Endothelial cell of umbilical vein (primary cell): Measurements from ENCODE around the gene TLNRD1. TPM values are rescaled to one million over a fixed set of nuclear protein-coding genes. Genes with fewer than 3 reads are reported as not detected.

Experiments used
- BruUV-seq: library from RNA; stranded (reverse); fragments of 400-500 nt; replicated peaks from 2 replicates; lab custom pipeline; 2021; lab: Mats Ljungman, UMichigan
- CTCF ChIA-PET: fragments of 300-600, 350-600 bp; sonication (Branson Sonifier 250); formaldehyde crosslinking; loops from one replicate; lab custom pipeline; 2021; ENCODE audit warnings: antibody characterized with exemption, inconsistent platforms; lab: Charles Lee
- POLR2A ChIA-PET: fragments of 300-600, 350-600 bp; sonication (Branson Sonifier 250); formaldehyde crosslinking; loops from one replicate; lab custom pipeline; 2021; ENCODE audit warnings: antibody characterized with exemption, inconsistent platforms; lab: Charles Lee
- DNase-seq: peaks from one replicate; pipeline ENCODE4 v3.0.0-alpha.2; 2011; ENCODE audit warnings: low read depth, low spot score
- FAIRE-seq: peaks from 2 replicates; lab custom pipeline; 2011; peaks lifted over from hg19 to GRCh38; lab: Jason Lieb, UNC
- H2AFZ ChIP-seq: 2 replicates; pipeline ENCODE4 v1.6.0; 2012; ENCODE audit warnings: low read depth, low read length, control low read depth, inconsistent platforms
- H3K27ac ChIP-seq: 2 replicates; pipeline ENCODE4 v1.5.1; 2011; ENCODE audit warnings: low read depth, mild to moderate bottlenecking, control low read depth, low read length, moderate library complexity; ENCODE audit not compliant: insufficient read depth
- H3K27me3 ChIP-seq, 2 experiments: 2 replicates each; pipeline versions ENCODE4 v1.6.0 to v1.6.1; 2011; ENCODE audit warnings: low read length in 2 of 2, mixed read lengths in 1 of 2; ENCODE audit not compliant: control insufficient read depth in 2 of 2, insufficient read depth in 2 of 2
- H3K36me3 ChIP-seq, 2 experiments: 2 replicates in 1 of 2; 3 replicates in 1 of 2; pipeline ENCODE4 v1.5.1; 2011; ENCODE audit warnings: low read length in 2 of 2, mild to moderate bottlenecking in 1 of 2, moderate library complexity in 1 of 2; ENCODE audit not compliant: control insufficient read depth in 2 of 2, insufficient read depth in 2 of 2; ENCODE audit errors: extremely low read depth in 1 of 2
- H3K4me1 ChIP-seq: 3 replicates; pipeline ENCODE4 v1.5.1; 2011; ENCODE audit warnings: mild to moderate bottlenecking, low read length; ENCODE audit not compliant: control insufficient read depth, insufficient read depth; ENCODE audit errors: extremely low read depth
- H3K4me2 ChIP-seq: 2 replicates; pipeline ENCODE4 v1.6.1; 2011; ENCODE audit warnings: low read length, control low read depth, mixed read lengths; ENCODE audit not compliant: insufficient read depth
- H3K4me3 ChIP-seq, 3 experiments: fragments of 200-600 bp in 1 of 3; sonication (generic), shearing (Covaris generic) in 1 of 3; replicated peaks in 1 of 3; 2 replicates each; pipeline ENCODE4 v1.5.1; 2011 to 2016; ENCODE audit warnings: control low read depth in 3 of 3, low read length in 3 of 3, mild to moderate bottlenecking in 2 of 3, inconsistent platforms in 1 of 3, low read depth in 1 of 3, moderate library complexity in 1 of 3; ENCODE audit not compliant: insufficient read depth in 1 of 3
- H3K79me2 ChIP-seq: 2 replicates; pipeline ENCODE4 v1.6.0; 2012; ENCODE audit warnings: low read length, inconsistent platforms; ENCODE audit not compliant: control insufficient read depth, insufficient read depth
- H3K9ac ChIP-seq: replicated peaks from 2 replicates; pipeline ENCODE3; 2011; ENCODE audit warnings: low read length, control low read depth; ENCODE audit not compliant: insufficient read depth; ENCODE audit errors: extremely low read depth
- H3K9me1 ChIP-seq: replicated peaks from 3 replicates; pipeline ENCODE4 v1.6.0; 2011; ENCODE audit warnings: mild to moderate bottlenecking, low read length; ENCODE audit not compliant: control insufficient read depth, insufficient read depth; ENCODE audit errors: extremely low read depth
- H3K9me3 ChIP-seq: replicated peaks from 2 replicates; pipeline ENCODE4 v1.5.1; 2012; ENCODE audit warnings: low read length, inconsistent platforms; ENCODE audit not compliant: control insufficient read depth, insufficient read depth
- H4K20me1 ChIP-seq: replicated peaks from 2 replicates; pipeline ENCODE3; 2011; ENCODE audit warnings: mild to moderate bottlenecking, low read length; ENCODE audit not compliant: control insufficient read depth, insufficient read depth; ENCODE audit errors: extremely low read depth
- CTCF ChIP-seq, 2 donors: IDR thresholded peaks; 1 replicate in 1 of 2; 2 replicates in 1 of 2; pipeline ENCODE4 v1.5.1; 2011; ENCODE audit warnings: low read length in 2 of 2, mild to moderate bottlenecking in 2 of 2, moderate library complexity in 2 of 2, control low read depth in 1 of 2, inconsistent platforms in 1 of 2, low read depth in 1 of 2; ENCODE audit not compliant: insufficient read depth in 1 of 2; ENCODE audit errors: extremely low read depth in 1 of 2
- EZH2 ChIP-seq: IDR thresholded peaks from 2 replicates; pipeline ENCODE4 v1.6.1; 2012; ENCODE audit warnings: borderline replicate concordance, low read depth, mild to moderate bottlenecking, moderate library complexity, low read length, inconsistent platforms; ENCODE audit not compliant: severe bottlenecking
- FOS ChIP-seq: IDR thresholded peaks from 2 replicates; pipeline ENCODE4 v1.6.1; 2011; ENCODE audit warnings: mild to moderate bottlenecking, low read length, moderate library complexity, borderline replicate concordance; ENCODE audit not compliant: insufficient read depth
- GATA2 ChIP-seq: IDR thresholded peaks from 2 replicates; pipeline ENCODE4 v1.7.0; 2011; ENCODE audit warnings: low read depth, mild to moderate bottlenecking, moderate library complexity, mixed read lengths, low read length; ENCODE audit not compliant: insufficient read length, insufficient read depth
- JUN ChIP-seq: IDR thresholded peaks from 2 replicates; pipeline ENCODE4 v1.6.1; 2011; ENCODE audit warnings: borderline replicate concordance, low read depth; ENCODE audit not compliant: insufficient read length, insufficient read depth
- MAX ChIP-seq: IDR thresholded peaks from 2 replicates; pipeline ENCODE4 v1.6.1; 2011; ENCODE audit not compliant: insufficient read depth, insufficient read length
- MYC ChIP-seq: IDR thresholded peaks from one replicate; pipeline ENCODE4 v1.6.1; 2011; ENCODE audit warnings: mild to moderate bottlenecking, low read depth, low read length
- POLR2A ChIP-seq: IDR thresholded peaks from 2 replicates; pipeline ENCODE4 v1.6.1; 2012; ENCODE audit warnings: low read depth, mild to moderate bottlenecking, control low read depth, low read length
- POLR2AphosphoS5 ChIP-seq: IDR thresholded peaks from 2 replicates; pipeline ENCODE4 v1.6.1; 2012; ENCODE audit warnings: low read depth, mild to moderate bottlenecking, control low read depth, low read length, moderate library complexity; ENCODE audit not compliant: insufficient read depth
- dilution Hi-C: fragments of 300-500 bp; cut with MboI; formaldehyde crosslinking; loops from one replicate; pipeline ENCODE4 v1.15.0; 2019; ENCODE audit warnings: low sequenced_read_pairs; ENCODE audit not compliant: extremely low pct_ligation_motif_present
- intact Hi-C: fragments of 100-400 bp; cut with micrococcal nuclease; formaldehyde crosslinking; loops from one replicate; pipeline ENCODE4 v1.10.0; 2022
- polyA plus RNA-seq, 4 experiments: library from polyadenylated mRNA; depleted of rRNA in 3 of 4; stranded (reverse) in 3 of 4; unstranded in 1 of 4; fragments of >200 nt; gene quantifications; 2 replicates each; pipeline versions ENCODE4 v1.2.1 to v1.2.3, GENCODE V29; 2011 to 2012; ENCODE audit warnings: missing spikeins in 1 of 4
- total RNA-seq: library from RNA; stranded (reverse); gene quantifications from 2 replicates; pipeline ENCODE4 v1.2.3, GENCODE V29; 2021

The TLNRD1 gene
- total and polyA plus RNA-seq, 2 donors (not counting 3 experiments of a cell fraction or from before 2014, with no cell fraction given) = 17.8 to 33.0 TPM

DNA sequence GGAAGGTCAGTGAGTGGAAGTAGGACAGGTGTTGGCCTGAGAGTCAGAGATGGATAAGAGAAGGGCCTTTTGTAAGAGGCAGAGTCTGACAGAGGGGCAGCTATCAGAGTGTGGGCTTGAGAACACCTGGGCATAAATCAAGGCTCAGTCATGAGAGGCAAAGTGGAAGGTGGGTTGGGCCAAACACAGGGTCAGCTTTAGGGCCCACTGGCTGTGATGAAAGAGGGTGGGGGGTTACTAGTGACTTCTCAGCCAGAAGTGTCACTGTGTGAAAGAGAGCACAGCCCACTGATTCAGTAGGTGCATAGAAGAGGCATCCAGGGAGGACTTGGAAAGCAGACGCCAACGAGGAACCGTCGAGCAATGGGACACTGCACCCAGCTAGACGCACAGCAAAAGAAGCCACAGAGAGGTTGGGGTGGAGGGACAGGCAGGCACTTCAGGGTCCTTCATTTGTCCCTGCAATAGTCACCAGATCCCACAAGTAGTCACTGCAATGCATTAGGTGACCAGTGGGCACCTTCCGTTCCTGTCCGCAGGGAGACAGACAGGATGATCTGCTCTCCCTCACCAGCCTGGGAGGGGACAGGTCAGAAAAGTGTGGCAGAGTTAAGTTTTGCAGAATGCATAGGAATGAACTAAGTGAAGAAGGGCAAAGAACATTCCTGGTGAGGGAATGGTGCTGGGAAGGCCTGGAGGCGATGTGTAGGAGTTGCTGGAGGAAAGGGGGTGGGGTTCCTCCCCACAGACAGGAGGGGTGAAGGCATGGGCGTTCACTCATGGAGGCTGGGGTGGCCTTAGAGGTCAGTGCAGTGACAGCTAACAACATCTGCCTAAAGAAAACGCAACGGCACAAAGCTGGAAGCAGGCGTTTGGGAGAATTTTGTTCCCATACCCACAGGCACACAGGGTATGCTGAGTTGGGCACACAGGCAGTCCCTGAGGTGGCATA, 47.4 kb upstream of the TLNRD1 start:
- Histone ChIP-seq H3K9ac (no peak overlapping the region), H3K79me2 (no peaks in the 10 kb centered on the region), H3K27me3 (no peaks in the 10 kb centered on the region), H3K9me1 (no peaks in the 10 kb centered on the region), H3K4me2 (no peak overlapping the region), H3K4me1 (no peaks in the 10 kb centered on the region), H4K20me1 (no peaks in the 10 kb centered on the region), H3K36me3 (peaks cover 0 to 9% of the 10 kb centered on the region in 2 experiments), H3K9me3 (no peaks in the 10 kb centered on the region), H3K4me3 (no peak overlapping the region), H3K27ac (no peak overlapping the region), H2AFZ (no peak overlapping the region)
- FAIRE-seq = no peak
- intact Hi-C loops (no loop called here), dilution Hi-C loops (no loop called here)
- CTCF ChIA-PET = interaction anchor here (1.4 kb wide), 1 partner anchor 17 kb away, joined by 3 read pairs; no protein-coding TSS in a partner anchor
- TF ChIP-seq POLR2AphosphoS5 (no peak), MAX (no peak), CTCF (IDR thresholded peaks at IDR 0.05; ENCODE audit: extremely low read depth in 1 of 2, insufficient read depth in 1 of 2, low read depth in 1 of 2, low read length in 2 of 2) (no peak), EZH2 (no peak), POLR2A (no peak), FOS (no peak), MYC (no peak), JUN (no peak), GATA2 (no peak)
- POLR2A ChIA-PET = no interaction called here
- no TSS peak for BruUV-seq
- DNase-seq = no peak
